ENCODE data around the gene OR6N2. TPM values are rescaled to one million over a fixed set of nuclear protein-coding genes. Genes with fewer than 3 reads are reported as not detected.

OR6N2 gene
- total RNA-seq, 2 donors from 2014 or later, result not detected

DNA sequence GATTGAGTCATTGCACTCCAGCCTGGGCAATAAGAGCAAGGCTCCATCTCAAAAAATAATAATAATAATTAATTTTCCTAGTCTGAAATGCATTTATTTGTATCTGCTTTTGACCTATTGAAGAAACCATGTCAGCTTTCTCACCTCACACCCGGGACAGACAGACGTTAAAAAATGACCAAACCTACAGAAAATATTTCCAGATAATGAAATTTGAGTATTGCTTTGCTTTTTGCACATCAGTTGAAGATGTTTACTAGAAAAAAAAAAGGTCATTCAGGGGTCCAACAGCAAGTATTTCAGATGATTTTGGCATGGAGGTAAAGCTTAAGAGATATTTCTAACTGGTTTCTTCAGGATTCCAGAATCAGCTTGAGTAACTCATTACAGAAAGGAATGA, 26.6 kb downstream of the OR6N2 start, which contains the start of gene OR6K6:
Gene OR6K6 (plus strand): TSS at position 301 of the 400 bp plus-strand sequence. CDS start 168 bp downstream, outside the sequence.
- Histone ChIP-seq H3K36me3 (ENCODE audit: control insufficient read depth, insufficient read depth, low read length) (no peaks in the 10 kb centered on the region), H3K4me3 (ENCODE audit: low read length) (no peak within 1 kb of the TSS), H3K9ac (ENCODE audit: extremely low read depth, low read length, poor library complexity, severe bottlenecking) (no peak within 1 kb of the TSS), H3K27me3 (ENCODE audit: control insufficient read depth, insufficient read depth, low read length, poor library complexity, severe bottlenecking) (no peaks in the 10 kb centered on the region), H3K27ac (ENCODE audit: low read depth, low read length) (no peak within 1 kb of the TSS), H3K9me3 (ENCODE audit: control insufficient read depth, low read length) (no peaks in the 10 kb centered on the region), H3K4me1 (ENCODE audit: control insufficient read depth, insufficient read depth, low read length) (no peaks in the 10 kb centered on the region)
- peaks cover 1% of the 10 kb centered on the region for H3K27me3 Mint-ChIP-seq (ENCODE audit: insufficient read depth)
- TF ChIP-seq CTCF (conservative IDR thresholded peaks at IDR 0.05), result no peak
- no peaks in the 10 kb centered on the region for H3K9me3 Mint-ChIP-seq
- WGBS, 2 experiments (ENCODE audit: insufficient coverage in 1 of 2, insufficient read length in 1 of 2), result 95% methylated on average over 2 of the region's 2 CpGs; no CpG with 5 or more reads in 1 of the 2 experiments
- H3K36me3 Mint-ChIP-seq (ENCODE audit: low read depth), result no peaks in the 10 kb centered on the region
- DNase-seq, result no peak
- no peak within 1 kb of the TSS for H3K27ac Mint-ChIP-seq
- no peaks in the 10 kb centered on the region for H3K4me1 Mint-ChIP-seq
- H3K4me3 Mint-ChIP-seq, result no peak within 1 kb of the TSS

DNA sequence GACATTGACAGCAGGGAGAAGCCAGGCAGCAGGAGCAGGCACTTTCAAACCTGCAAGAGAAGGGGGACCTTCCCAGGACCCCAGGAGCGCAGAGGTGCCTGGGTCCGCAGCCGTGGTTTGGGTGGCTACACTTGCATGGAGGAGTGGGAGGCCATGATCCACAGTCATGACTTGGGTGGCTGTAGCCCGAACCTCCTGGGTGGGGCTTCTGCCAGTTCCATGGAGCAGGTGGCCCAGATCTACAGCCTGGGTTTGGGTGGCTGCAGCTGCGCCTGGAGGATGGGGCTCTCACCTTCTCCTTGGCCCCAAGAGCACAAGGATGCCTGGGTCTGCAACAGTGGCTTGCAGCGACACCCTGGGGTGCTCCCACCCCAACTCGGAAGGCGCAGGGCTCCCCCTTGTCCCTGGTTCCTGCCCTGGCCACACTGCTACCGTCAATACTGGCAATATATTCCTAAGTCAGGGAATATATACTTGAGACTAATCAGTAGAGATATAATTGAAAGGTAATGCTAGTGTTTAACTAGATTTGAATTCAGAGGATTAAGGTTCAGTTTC, 28.8 kb downstream of the OR6N2 start:
- H3K4me1 ChIP-seq (ENCODE audit: control insufficient read depth, insufficient read depth, low read length), result no peaks in the 10 kb centered on the region
- H3K27ac Mint-ChIP-seq, result no peak overlapping the region

GRCh38 chr1:158735848-158736247, 45.2 kb downstream of the OR6N2 start:
- Histone ChIP-seq H3K4me1 (ENCODE audit: control insufficient read depth, insufficient read depth, low read length) (no peaks in the 10 kb centered on the region), H3K4me3 (ENCODE audit: low read length) (no peak overlapping the region), H3K9me3 (ENCODE audit: control insufficient read depth, low read length) (no peaks in the 10 kb centered on the region), H3K36me3 (ENCODE audit: control insufficient read depth, insufficient read depth, low read length) (no peaks in the 10 kb centered on the region), H3K27me3 (ENCODE audit: control insufficient read depth, insufficient read depth, low read length, poor library complexity, severe bottlenecking) (no peaks in the 10 kb centered on the region), H3K9ac (ENCODE audit: extremely low read depth, low read length, poor library complexity, severe bottlenecking) (no peak overlapping the region), H3K27ac (ENCODE audit: low read depth, low read length) (no peak overlapping the region)
- Mint-ChIP-seq H3K36me3 (ENCODE audit: low read depth) (no peaks in the 10 kb centered on the region), H3K9me3 (no peaks in the 10 kb centered on the region), H3K4me1 (no peaks in the 10 kb centered on the region), H3K4me3 (no peak overlapping the region), H3K27ac (no peak overlapping the region), H3K27me3 (ENCODE audit: insufficient read depth) (peaks cover 2% of the 10 kb centered on the region)
- TF ChIP-seq CTCF (conservative IDR thresholded peaks at IDR 0.05), result no peak
- DNase-seq, result no peak

More for the DNA sequence above, 28.8 kb downstream of the OR6N2 start:
- Mint-ChIP-seq H3K9me3 (no peaks in the 10 kb centered on the region), H3K4me3 (no peak overlapping the region), H3K27me3 (ENCODE audit: insufficient read depth) (peaks cover 1% of the 10 kb centered on the region), H3K36me3 (ENCODE audit: low read depth) (no peaks in the 10 kb centered on the region), H3K4me1 (no peaks in the 10 kb centered on the region)
- DNase-seq, result no peak
- Histone ChIP-seq H3K4me3 (ENCODE audit: low read length) (no peak overlapping the region), H3K9ac (ENCODE audit: extremely low read depth, low read length, poor library complexity, severe bottlenecking) (no peak overlapping the region), H3K27me3 (ENCODE audit: control insufficient read depth, insufficient read depth, low read length, poor library complexity, severe bottlenecking) (no peaks in the 10 kb centered on the region), H3K27ac (ENCODE audit: low read depth, low read length) (no peak overlapping the region), H3K36me3 (ENCODE audit: control insufficient read depth, insufficient read depth, low read length) (no peaks in the 10 kb centered on the region), H3K9me3 (ENCODE audit: control insufficient read depth, low read length) (no peaks in the 10 kb centered on the region)
- 92 to 100% methylated on average over 3 to 9 of the region's 9 CpGs for WGBS, 2 experiments (ENCODE audit: insufficient coverage in 1 of 2, insufficient read length in 1 of 2)
- no peak for TF ChIP-seq CTCF (conservative IDR thresholded peaks at IDR 0.05)
